ENCODE measurements around the gene FAM81A.

DNA sequence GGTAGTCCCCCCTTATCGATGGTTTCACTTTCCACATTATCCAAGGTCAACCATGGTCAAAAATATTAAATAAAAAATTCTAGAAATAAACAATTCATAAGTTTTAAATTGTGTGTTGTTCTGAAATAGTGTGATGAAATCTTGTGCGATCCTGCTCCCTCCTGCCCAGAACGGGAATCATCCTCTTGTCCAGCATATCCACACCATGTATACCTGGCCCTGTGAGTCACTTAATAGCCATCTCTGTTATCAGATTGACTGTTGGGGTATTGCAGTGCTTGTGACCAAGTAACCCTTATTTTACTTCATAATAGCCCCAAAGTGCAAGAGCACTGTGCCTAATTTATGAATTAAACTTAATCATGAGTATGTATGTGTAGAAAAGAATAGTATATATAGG, 19.1 kb downstream of the FAM81A start:
- no peak for TF ChIP-seq CTCF (IDR thresholded peaks at IDR 0.05)
- TF ChIP-seq POLR2A (IDR thresholded peaks at IDR 0.05) = no peak
